ENCODE measurements around the gene MLLT3.

- TF ChIP-seq TAF1 (IDR thresholded peaks at IDR 0.05; ENCODE audit: borderline replicate concordance, insufficient read depth, low read length) (no peak), POLR2AphosphoS5 (IDR thresholded peaks at IDR 0.05; ENCODE audit: low read depth, low read length) (no peak), REST (IDR thresholded peaks at IDR 0.05; ENCODE audit: insufficient read depth in 1 of 2, low read depth in 2 of 2, low read length in 2 of 2) (no peak), SIN3A (IDR thresholded peaks at IDR 0.05; ENCODE audit: borderline replicate concordance, insufficient read depth, low read length) (no peak)
Observed at GRCh38 chr9:20563917-20564316, 58.4 kb downstream of the MLLT3 start.

Measured in PFSK-1 (cell line).